NCI-H1048 (cell line): ENCODE results near the gene ZKSCAN7.
"Not testable (repeated sequence)": the region's sequence is repeated elsewhere in the genome, so short reads cannot be mapped to it uniquely, and the experiment has no call there.

ENCODE experiments used
- DNase-seq: peaks from one replicate; lab custom pipeline; 2025; lab: John Stamatoyannopoulos, UW

The ZKSCAN7 gene

GRCh38 chr3:44577354-44577952 is 22.5 kb downstream of the ZKSCAN7 start:
- DNase-seq = not testable (repeated sequence)

GRCh38 chr3:44578316-44578715 is 23.3 kb downstream of the ZKSCAN7 start:
- not testable (repeated sequence) for DNase-seq

DNA sequence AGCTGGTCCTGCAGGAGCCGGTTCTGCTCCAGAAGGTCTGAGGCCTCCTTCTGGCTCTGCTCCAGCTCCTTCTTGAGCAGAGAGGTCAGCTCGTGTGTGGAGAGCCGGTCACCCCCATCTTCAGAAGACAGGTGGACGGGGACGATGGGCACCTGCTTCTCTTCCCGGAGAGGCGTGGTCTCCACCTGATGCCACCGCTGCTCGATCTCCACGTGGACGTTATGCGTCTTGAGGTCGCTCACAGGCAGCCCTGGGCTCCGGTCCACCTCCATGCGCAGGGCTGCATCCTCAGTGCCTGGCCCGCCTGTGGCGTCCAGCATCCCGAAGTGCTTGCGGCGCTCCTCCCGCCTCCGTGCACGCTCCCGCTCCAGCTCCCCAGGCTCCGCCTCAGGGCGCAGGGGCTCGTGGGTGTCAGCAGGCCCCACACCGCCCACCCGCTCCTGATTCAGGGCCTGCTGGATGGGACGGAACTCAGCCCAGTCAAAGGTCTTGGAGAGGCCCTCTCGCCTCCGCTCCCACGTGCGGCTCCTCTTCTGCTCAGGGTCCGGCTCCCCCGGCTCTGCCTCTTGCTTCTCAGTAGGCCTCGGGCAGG is 24.0 kb downstream of the ZKSCAN7 start:
- DNase-seq = not testable (repeated sequence)

DNA sequence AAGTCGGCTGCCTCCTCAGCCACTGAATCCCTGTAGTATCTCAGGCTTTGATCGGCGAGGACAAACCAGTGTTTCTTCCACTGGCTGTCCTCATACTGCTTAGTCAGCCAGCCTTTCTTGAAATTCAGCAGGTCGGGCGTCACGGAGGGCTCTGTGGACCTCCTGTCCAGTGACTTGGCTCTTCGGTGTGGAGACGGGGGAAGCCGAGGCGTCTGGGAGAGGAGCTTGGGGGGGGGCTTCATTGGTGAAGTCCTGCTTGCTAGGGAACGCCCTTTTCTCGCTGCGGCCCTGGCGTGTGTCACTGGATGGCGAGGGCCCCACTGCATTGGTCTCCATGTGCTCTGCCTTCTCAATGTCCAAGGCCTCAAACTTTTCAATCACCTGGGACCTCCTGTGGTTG is 24.8 kb downstream of the ZKSCAN7 start:
- DNase-seq = not testable (repeated sequence)

DNA sequence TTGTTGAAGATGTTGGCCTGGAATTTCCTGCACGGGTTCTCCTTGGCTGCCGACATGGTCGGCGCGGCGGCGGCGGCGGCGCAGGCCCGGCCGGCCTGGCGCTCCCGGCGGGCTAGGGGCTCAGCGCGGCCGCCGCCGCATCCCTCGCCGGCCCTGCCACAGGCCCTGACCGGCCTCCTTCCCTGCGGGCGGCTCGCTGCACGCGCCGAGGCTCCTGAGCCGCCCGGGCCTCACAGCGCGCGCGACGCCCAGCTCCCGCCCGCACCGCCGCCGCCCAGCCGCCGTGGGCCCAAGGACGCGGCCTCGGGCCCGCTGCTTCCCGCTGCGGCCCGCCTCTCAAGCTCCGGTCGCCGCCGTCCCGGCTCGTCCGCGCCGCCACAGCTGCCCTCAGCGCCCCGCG is 26.0 kb downstream of the ZKSCAN7 start:
- not testable (repeated sequence) for DNase-seq

- no peak for DNase-seq
These were observed 29.9 kb downstream of the ZKSCAN7 start, which contains the start of gene ZNF660 for GRCh38 chr3:44584646-44585501. ZNF660 (plus strand) TSS chr3:44584964; CDS start chr3:44594194, 9,230 bp downstream.

DNA sequence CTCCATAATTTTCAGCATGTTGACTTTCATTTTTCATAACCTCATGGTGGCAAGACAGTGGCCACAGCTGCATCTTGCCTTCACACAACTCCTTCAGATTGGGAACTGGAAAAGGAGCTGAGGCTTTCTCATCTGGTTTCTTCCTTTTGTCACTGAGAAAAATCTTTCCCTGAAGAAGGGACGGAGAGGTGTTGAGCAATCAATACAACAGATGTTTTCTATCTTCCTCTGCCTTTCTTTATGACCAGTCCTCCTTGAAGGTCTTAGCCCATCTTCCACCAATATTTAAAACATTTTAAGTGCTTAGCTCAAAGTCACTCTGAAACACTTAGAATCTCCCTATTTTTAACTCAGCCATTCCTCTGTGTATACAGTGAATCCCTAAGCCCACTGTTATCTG is 41.6 kb downstream of the ZKSCAN7 start:
- no peak for DNase-seq

DNA sequence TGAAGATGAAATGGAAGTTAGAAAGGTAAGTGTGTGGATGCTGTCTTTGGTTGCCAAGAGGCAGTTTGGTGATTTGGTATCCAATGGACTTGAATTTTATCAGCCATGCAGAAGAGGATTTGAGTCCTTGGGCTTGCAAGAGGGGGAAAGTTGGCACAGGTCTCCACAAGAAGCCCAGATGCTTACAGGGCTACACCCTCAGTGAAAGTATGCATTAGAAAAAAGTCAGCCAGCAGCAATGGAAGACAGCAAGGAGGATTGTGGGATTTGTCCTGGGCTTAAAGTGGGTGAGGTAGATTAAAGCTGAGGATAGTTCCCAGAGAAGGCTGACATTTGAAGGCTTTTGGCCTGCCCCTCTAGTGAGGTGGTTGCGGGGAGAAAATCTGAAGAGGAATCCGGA is 46.8 kb downstream of the ZKSCAN7 start:
- no peak for DNase-seq

DNA sequence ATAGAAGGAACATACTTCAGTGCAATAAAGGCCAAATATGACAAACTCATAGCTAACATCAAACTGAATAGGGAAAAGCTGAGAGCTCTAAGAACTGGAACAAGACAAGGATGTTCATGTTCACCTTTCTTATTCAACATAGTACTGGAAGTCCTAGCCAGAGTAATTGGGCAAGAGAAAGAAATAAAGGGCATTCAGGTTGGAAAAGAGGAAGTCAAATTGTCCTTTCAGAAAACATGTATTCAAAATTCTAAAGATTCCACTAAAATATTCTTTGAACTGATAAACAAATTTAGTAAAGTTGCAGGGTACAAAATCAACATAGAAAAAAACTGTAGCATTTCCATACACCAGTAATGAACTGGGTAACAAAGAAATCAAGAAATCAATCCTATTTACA is 57.7 kb downstream of the ZKSCAN7 start:
- no peak for DNase-seq
